Osteocyte (in vitro differentiated cells): ENCODE results near the gene USP13. TPM values are rescaled to one million over a fixed set of nuclear protein-coding genes. Genes with fewer than 3 reads are reported as not detected.

ENCODE experiments used
- DNase-seq: peaks from one replicate; pipeline ENCODE4 v3.0.0; 2021; ENCODE audit warnings: mixed read lengths; ENCODE audit not compliant: unreplicated experiment; ENCODE audit errors: extremely low spot score
- H3K27ac Mint-ChIP-seq: one replicate; pipeline ENCODE4 v1.8.0; 2021; ENCODE audit warnings: mild to moderate bottlenecking, mixed read lengths; ENCODE audit not compliant: unreplicated experiment
- H3K27me3 Mint-ChIP-seq: one replicate; pipeline ENCODE4 v1.8.0; 2021; ENCODE audit warnings: mixed read lengths; ENCODE audit not compliant: unreplicated experiment
- H3K36me3 Mint-ChIP-seq: one replicate; pipeline ENCODE4 v1.8.0; 2021; ENCODE audit warnings: mixed read lengths; ENCODE audit not compliant: unreplicated experiment
- H3K4me1 Mint-ChIP-seq: one replicate; pipeline ENCODE4 v1.8.0; 2021; ENCODE audit warnings: mixed read lengths; ENCODE audit not compliant: unreplicated experiment
- H3K4me3 Mint-ChIP-seq: one replicate; pipeline ENCODE4 v1.8.0; 2021; ENCODE audit warnings: mild to moderate bottlenecking, moderate library complexity, mixed read lengths; ENCODE audit not compliant: unreplicated experiment
- H3K9me3 Mint-ChIP-seq: one replicate; pipeline ENCODE4 v1.8.0; 2021; ENCODE audit warnings: mixed read lengths; ENCODE audit not compliant: unreplicated experiment
- CTCF ChIP-seq: fragments of 200-600 bp; sonication (generic); IDR thresholded peaks from 2 replicates; pipeline ENCODE4 v1.5.0; 2021; ENCODE audit warnings: antibody characterized with exemption, mild to moderate bottlenecking, moderate library complexity
- total RNA-seq: library from RNA; stranded (reverse); gene quantifications from 2 replicates; pipeline ENCODE4 v1.2.1, GENCODE V29; 2021

USP13 gene
- total RNA-seq, 1 donor from 2014 or later = 36.3 TPM

- no peaks in the 10 kb centered on the region for H3K9me3 Mint-ChIP-seq
- TF ChIP-seq CTCF = no peak
These were observed 46.2 kb upstream of the USP13 start for GRCh38 chr3:179606534-179607085.

GRCh38 chr3:179608931-179609720, 43.7 kb upstream of the USP13 start:
- Mint-ChIP-seq H3K27me3 (no peaks in the 10 kb centered on the region), H3K4me3 (no peak overlapping the region)
- TF ChIP-seq CTCF = no peak

More at GRCh38 chr3:179606534-179607085, 46.2 kb upstream of the USP13 start:
- H3K36me3 Mint-ChIP-seq = peaks cover 6% of the 10 kb centered on the region
- H3K4me1 Mint-ChIP-seq = peaks cover 20% of the 10 kb centered on the region
- no peak for DNase-seq
- H3K27me3 Mint-ChIP-seq = no peaks in the 10 kb centered on the region
- H3K27ac Mint-ChIP-seq = no peak overlapping the region
- H3K4me3 Mint-ChIP-seq = peak overlapping the region; percentile 3

GRCh38 chr3:179610066-179610465, 42.8 kb upstream of the USP13 start:
- DNase-seq = no peak
- Mint-ChIP-seq H3K27ac (no peak overlapping the region), H3K9me3 (no peaks in the 10 kb centered on the region), H3K4me3 (no peak overlapping the region), H3K27me3 (no peaks in the 10 kb centered on the region), H3K36me3 (peaks cover 6% of the 10 kb centered on the region), H3K4me1 (peaks cover 16% of the 10 kb centered on the region)
- TF ChIP-seq CTCF = no peak

More at GRCh38 chr3:179608931-179609720, 43.7 kb upstream of the USP13 start:
- DNase-seq = no peak
- Mint-ChIP-seq H3K4me1 (peaks cover 19% of the 10 kb centered on the region), H3K9me3 (no peaks in the 10 kb centered on the region), H3K36me3 (peaks cover 6% of the 10 kb centered on the region), H3K27ac (peak overlapping the region; percentile 2)

GRCh38 chr3:179613807-179614206, 39.0 kb upstream of the USP13 start:
- H3K4me1 Mint-ChIP-seq = peaks cover 12% of the 10 kb centered on the region
- DNase-seq = no peak

More at GRCh38 chr3:179613807-179614206, 39.0 kb upstream of the USP13 start:
- Mint-ChIP-seq H3K9me3 (no peaks in the 10 kb centered on the region), H3K36me3 (peaks cover 18% of the 10 kb centered on the region), H3K4me3 (no peak overlapping the region), H3K27me3 (no peaks in the 10 kb centered on the region), H3K27ac (peak overlapping the region; percentile 36)
- no peak for TF ChIP-seq CTCF
